ENCODE measurements around the gene CLDN1. TPM values are rescaled to one million over a fixed set of nuclear protein-coding genes. Genes with fewer than 3 reads are reported as not detected.

Gene CLDN1
- total and polyA plus RNA-seq, 10 of the 15 experiments (the other 5 are each of a cell fraction or from before 2014, with no cell fraction given): 3.4 to 22.8 (median 8.5) TPM

DNA sequence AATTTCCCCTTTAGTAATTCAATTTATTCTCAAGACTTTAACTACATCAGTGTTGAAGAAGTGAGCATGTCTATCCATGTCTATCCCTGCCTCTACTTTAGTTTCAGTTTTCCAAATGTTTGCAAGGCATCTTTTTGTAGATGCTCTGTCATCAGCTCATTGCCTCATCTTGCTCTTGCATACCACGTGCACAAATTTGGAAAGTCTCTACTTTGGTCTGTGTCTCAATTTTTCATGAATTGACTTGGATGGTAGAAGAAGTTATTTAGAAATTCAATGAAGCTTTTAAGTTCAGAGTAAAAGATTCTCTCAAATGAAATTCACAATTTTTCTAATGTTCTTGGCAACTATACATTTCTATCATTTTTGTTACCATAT, 55.3 kb downstream of the CLDN1 start:
- RAD21 ChIA-PET (ENCODE audit: unreplicated experiment): no interaction called here
- Histone ChIP-seq H2AFZ (ENCODE audit: control insufficient read depth, low read depth, low read length) (no peak overlapping the region), H3K79me2 (ENCODE audit: control insufficient read depth, insufficient read depth, low read length) (no peaks in the 10 kb centered on the region), H3K4me1 (ENCODE audit: control insufficient read depth, insufficient read depth, low read length) (no peaks in the 10 kb centered on the region), H3K27me3 (replicated peaks in 1 of 2; ENCODE audit: control insufficient read depth in 2 of 2, insufficient read depth in 2 of 2, low read length in 1 of 2) (no peaks in the 10 kb centered on the region), H3K4me3 (no peak overlapping the region), H3K9ac (ENCODE audit: control insufficient read depth, insufficient read depth, low read length) (no peak overlapping the region), H3K9me3 (replicated peaks; ENCODE audit: control insufficient read depth, insufficient read depth, low read length) (no peaks in the 10 kb centered on the region), H4K20me1 (ENCODE audit: control insufficient read depth, insufficient read depth) (no peaks in the 10 kb centered on the region), H3K27ac (ENCODE audit: control insufficient read depth, insufficient read depth) (no peak overlapping the region), H3K36me3 (ENCODE audit: control insufficient read depth in 2 of 2, insufficient read depth in 2 of 2, low read length in 1 of 2) (no peaks in the 10 kb centered on the region), H3K4me2 (ENCODE audit: control insufficient read depth, insufficient read depth) (no peak overlapping the region)
- POLR2A ChIA-PET: no interaction called here
- no peak for ATAC-seq
- TF ChIP-seq, protein P1, sequence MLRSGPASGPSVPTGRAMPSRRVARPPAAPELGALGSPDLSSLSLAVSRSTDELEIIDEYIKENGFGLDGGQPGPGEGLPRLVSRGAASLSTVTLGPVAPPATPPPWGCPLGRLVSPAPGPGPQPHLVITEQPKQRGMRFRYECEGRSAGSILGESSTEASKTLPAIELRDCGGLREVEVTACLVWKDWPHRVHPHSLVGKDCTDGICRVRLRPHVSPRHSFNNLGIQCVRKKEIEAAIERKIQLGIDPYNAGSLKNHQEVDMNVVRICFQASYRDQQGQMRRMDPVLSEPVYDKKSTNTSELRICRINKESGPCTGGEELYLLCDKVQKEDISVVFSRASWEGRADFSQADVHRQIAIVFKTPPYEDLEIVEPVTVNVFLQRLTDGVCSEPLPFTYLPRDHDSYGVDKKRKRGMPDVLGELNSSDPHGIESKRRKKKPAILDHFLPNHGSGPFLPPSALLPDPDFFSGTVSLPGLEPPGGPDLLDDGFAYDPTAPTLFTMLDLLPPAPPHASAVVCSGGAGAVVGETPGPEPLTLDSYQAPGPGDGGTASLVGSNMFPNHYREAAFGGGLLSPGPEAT (IDR thresholded peaks at IDR 0.05; ENCODE audit: low read depth): no peak
- TF ChIP-seq, protein P2, sequence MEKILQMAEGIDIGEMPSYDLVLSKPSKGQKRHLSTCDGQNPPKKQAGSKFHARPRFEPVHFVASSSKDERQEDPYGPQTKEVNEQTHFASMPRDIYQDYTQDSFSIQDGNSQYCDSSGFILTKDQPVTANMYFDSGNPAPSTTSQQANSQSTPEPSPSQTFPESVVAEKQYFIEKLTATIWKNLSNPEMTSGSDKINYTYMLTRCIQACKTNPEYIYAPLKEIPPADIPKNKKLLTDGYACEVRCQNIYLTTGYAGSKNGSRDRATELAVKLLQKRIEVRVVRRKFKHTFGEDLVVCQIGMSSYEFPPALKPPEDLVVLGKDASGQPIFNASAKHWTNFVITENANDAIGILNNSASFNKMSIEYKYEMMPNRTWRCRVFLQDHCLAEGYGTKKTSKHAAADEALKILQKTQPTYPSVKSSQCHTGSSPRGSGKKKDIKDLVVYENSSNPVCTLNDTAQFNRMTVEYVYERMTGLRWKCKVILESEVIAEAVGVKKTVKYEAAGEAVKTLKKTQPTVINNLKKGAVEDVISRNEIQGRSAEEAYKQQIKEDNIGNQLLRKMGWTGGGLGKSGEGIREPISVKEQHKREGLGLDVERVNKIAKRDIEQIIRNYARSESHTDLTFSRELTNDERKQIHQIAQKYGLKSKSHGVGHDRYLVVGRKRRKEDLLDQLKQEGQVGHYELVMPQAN (conservative IDR thresholded peaks at IDR 0.05): no peak
- TF ChIP-seq GATAD2B (conservative IDR thresholded peaks at IDR 0.05; ENCODE audit: low read depth) (no peak), SUPT20H (IDR thresholded peaks at IDR 0.05; ENCODE audit: borderline replicate concordance, control insufficient read depth, low read depth, low read length) (no peak), BMI1 (IDR thresholded peaks at IDR 0.05; ENCODE audit: borderline replicate concordance) (no peak), PAX5 (IDR thresholded peaks at IDR 0.05; ENCODE audit: borderline replicate concordance, low read depth, low read length) (no peak)
- CTCF ChIA-PET: interaction anchor here (0.5 kb wide), 1 partner anchor 306 kb away, joined by 3 read pairs; no protein-coding TSS in a partner anchor
- DNase-seq (ENCODE audit: low read depth, low spot score): no peak
- 5% methylated on average over 1 of the region's 1 CpG for WGBS (ENCODE audit: insufficient coverage, insufficient replicate concordance, low lambda C conversion rate, missing lambda C conversion rate)
- intact Hi-C loops (cut with micrococcal nuclease; ENCODE audit: unreplicated experiment) (no loop called here), in situ Hi-C loops (cut with MboI) (no loop called here)
- no peak for FAIRE-seq
- SMC1A ChIA-PET (ENCODE audit: uncharacterized antibody, unreplicated experiment): interaction anchor here (0.8 kb wide), 2 partner anchors 9 to 11 kb away, joined by 3 to 4 read pairs; no protein-coding TSS in a partner anchor
- BruUV-seq (replicated peaks): no TSS peak

All from GM12878 (cell line).